Mucosa of descending colon (tissue), 3 donors: ENCODE results near the gene SGPP2. TPM values are rescaled to one million over a fixed set of nuclear protein-coding genes. Genes with fewer than 3 reads are reported as not detected.

ENCODE experiments used
- ATAC-seq: fragments of 200-7000 bp; cut with Tn5 transposase; one replicate; pipeline ENCODE4 v1.9.1; 2020; ENCODE audit warnings: mild to moderate bottlenecking, moderate library complexity
- DNase-seq, 3 donors: peaks; one replicate each; pipeline ENCODE4 v3.0.0-alpha.2; 2020
- H3K36me3 ChIP-seq: fragments of 200-600 bp; one replicate; pipeline ENCODE4 v1.8.0; 2021; ENCODE audit warnings: low read depth, mild to moderate bottlenecking
- H3K4me1 ChIP-seq: fragments of 200-600 bp; one replicate; pipeline ENCODE4 v1.8.0; 2021; ENCODE audit warnings: low read depth, mild to moderate bottlenecking
- H3K4me3 ChIP-seq: fragments of 200-600 bp; one replicate; pipeline ENCODE4 v1.8.0; 2021; ENCODE audit warnings: mild to moderate bottlenecking
- H3K9me3 ChIP-seq: fragments of 200-600 bp; one replicate; pipeline ENCODE4 v1.8.0; 2021; ENCODE audit warnings: mild to moderate bottlenecking
- intact Hi-C, 2 donors: fragments of 100-400 bp; cut with DNase I in 1 of 2; cut with micrococcal nuclease in 1 of 2; formaldehyde crosslinking; loops; one replicate each; pipeline versions ENCODE4 v1.11.0 to v1.11.1; 2022; cut with DNase I, micrococcal nuclease
- total RNA-seq, 3 donors: library from RNA; stranded (reverse); fragmentation: NEBNext Ultra II Directional in 2 of 3; extraction: Animal tissue kit (Norgen Biotek cat#: 25700) in 2 of 3; gene quantifications; one replicate each; pipeline versions ENCODE4 v1.2.1 to v1.2.4, GENCODE V29; 2021 to 2023
- TF ChIP-seq, protein P1 (sequence below): fragments of 200-600 bp; IDR thresholded peaks from one replicate; pipeline ENCODE4 v1.8.0; 2022; ENCODE audit warnings: antibody characterized with exemption, mild to moderate bottlenecking
- donor health status: DM: no; HTN: no; CAD: no; lungs with moderate emphysema.
- donor health status: DM: no; HTN: no; CAD: no.
- donor health status: DM: no; HTN: yes; CAD: no.

SGPP2 gene
- total RNA-seq, 3 donors from 2014 or later = 31.3 to 101 (median 75.2) TPM

DNA sequence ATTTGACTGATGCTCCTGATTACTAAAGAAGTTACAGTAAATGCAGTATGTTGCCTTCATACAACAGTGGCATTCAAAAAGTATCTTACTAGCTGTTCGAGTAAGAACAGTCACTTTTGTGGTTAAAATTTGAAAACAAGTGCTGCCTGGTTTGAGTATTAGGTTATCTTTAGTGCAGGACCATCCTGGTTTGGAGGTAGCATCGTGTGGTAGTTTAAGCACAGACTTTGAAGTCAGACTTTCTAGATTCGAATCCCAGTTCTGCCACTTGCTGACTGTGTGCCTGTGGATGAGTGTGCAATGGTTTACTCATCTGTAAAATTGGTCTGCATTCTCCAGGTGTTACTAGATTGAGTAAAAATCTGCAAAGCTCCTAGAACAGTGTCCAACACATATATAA is 96.8 kb downstream of the SGPP2 start:
- Histone ChIP-seq H3K36me3 (no peaks in the 10 kb centered on the region), H3K9me3 (no peaks in the 10 kb centered on the region), H3K4me3 (no peak overlapping the region), H3K4me1 (peaks cover 21% of the 10 kb centered on the region)
- TF ChIP-seq, protein P1, sequence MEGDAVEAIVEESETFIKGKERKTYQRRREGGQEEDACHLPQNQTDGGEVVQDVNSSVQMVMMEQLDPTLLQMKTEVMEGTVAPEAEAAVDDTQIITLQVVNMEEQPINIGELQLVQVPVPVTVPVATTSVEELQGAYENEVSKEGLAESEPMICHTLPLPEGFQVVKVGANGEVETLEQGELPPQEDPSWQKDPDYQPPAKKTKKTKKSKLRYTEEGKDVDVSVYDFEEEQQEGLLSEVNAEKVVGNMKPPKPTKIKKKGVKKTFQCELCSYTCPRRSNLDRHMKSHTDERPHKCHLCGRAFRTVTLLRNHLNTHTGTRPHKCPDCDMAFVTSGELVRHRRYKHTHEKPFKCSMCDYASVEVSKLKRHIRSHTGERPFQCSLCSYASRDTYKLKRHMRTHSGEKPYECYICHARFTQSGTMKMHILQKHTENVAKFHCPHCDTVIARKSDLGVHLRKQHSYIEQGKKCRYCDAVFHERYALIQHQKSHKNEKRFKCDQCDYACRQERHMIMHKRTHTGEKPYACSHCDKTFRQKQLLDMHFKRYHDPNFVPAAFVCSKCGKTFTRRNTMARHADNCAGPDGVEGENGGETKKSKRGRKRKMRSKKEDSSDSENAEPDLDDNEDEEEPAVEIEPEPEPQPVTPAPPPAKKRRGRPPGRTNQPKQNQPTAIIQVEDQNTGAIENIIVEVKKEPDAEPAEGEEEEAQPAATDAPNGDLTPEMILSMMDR = no peak
- ATAC-seq (no peak), DNase-seq (no peak)
- intact Hi-C loops = no loop called here

DNA sequence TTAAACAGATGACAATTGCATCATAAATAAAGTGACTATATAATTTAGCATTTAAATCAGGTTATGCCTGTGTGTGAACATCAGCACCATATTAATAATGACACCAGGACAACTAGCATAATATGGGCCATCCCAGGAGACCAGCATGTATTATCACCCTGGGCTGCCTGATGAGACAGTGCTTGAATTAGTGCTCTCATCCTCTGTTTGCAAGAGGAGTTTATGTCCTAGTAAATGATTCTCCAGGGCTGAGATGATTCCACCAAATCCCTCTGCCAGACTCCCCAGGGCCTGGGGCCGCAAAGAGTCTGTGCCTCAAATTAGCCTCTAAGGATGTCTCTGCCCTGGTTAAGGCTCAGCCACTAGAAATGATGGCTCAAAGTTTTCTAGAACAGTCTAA is 97.7 kb downstream of the SGPP2 start:
- intact Hi-C loops = no loop called here
- no peak for ATAC-seq

DNA sequence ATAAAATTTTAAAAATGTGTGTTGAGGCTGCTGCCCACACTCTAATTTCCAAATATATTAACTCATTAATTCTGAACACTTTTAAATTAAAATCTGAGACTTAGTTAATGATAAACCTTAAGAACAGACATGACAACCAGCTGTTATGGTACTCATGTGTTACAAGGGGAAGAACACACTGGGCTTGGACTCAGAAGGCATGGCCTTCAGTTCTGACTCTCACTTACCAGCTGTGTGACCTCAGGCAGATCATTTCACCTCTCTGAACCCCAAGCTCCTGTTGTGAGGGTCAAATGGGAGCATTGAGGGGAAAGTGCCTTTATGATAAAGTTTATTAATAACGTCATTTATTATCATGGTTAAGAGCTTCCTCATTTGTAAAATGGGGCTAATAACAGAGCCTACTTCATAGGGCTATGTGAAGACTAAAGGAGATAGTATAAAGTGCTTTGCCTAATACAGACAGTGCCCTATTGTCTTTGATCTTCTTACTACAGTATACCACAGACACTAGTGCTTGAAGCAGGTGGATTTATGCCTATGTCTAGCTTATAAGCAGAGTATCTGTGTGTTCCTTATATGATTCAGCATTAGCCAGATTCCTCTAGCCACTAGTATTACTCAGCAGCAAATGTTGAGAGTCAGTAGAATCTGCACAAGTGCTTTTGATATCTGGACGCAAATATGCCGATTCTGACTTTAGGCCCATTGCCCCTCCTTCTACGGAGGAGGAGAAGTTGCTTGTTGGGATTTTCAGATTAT is 99.6 kb downstream of the SGPP2 start:
- Histone ChIP-seq H3K4me1 (peaks cover 5% of the 10 kb centered on the region), H3K4me3 (no peak overlapping the region), H3K36me3 (no peaks in the 10 kb centered on the region), H3K9me3 (no peaks in the 10 kb centered on the region)
- intact Hi-C loops = no loop called here
- TF ChIP-seq, protein P1 = no peak
- ATAC-seq = no peak
- no peak for DNase-seq

More for the DNA sequence above, 97.7 kb downstream of the SGPP2 start:
- no peak overlapping the region for H3K4me3 ChIP-seq
- peaks cover 18% of the 10 kb centered on the region for H3K4me1 ChIP-seq
- H3K9me3 ChIP-seq = no peaks in the 10 kb centered on the region
- TF ChIP-seq, protein P1 = no peak
- H3K36me3 ChIP-seq = no peaks in the 10 kb centered on the region
- DNase-seq = no peak

DNA sequence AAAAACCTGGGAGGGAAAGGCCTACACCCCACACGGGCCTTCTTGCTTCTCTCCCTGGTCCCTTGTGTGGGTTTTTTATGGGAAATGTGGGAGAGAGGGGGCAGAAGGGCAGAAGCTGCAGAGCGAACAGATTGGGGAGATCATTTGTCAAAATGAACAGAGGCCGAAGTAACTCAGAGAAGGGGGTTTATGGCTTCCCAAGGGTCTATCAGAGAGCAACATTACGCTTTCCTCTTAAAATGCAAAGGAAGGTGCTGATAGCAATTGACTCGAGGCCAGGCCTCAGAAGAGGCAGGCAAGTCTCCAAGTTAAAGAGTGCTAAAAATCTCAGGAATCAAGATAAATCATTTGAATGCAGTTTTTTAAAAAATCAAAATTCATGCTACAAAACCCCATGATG is 101.5 kb downstream of the SGPP2 start:
- Histone ChIP-seq H3K4me1 (no peaks in the 10 kb centered on the region), H3K4me3 (no peak overlapping the region), H3K9me3 (no peaks in the 10 kb centered on the region), H3K36me3 (no peaks in the 10 kb centered on the region)
- ATAC-seq (no peak), DNase-seq (no peak)
- TF ChIP-seq, protein P1 = no peak
- intact Hi-C loops = no loop called here

DNA sequence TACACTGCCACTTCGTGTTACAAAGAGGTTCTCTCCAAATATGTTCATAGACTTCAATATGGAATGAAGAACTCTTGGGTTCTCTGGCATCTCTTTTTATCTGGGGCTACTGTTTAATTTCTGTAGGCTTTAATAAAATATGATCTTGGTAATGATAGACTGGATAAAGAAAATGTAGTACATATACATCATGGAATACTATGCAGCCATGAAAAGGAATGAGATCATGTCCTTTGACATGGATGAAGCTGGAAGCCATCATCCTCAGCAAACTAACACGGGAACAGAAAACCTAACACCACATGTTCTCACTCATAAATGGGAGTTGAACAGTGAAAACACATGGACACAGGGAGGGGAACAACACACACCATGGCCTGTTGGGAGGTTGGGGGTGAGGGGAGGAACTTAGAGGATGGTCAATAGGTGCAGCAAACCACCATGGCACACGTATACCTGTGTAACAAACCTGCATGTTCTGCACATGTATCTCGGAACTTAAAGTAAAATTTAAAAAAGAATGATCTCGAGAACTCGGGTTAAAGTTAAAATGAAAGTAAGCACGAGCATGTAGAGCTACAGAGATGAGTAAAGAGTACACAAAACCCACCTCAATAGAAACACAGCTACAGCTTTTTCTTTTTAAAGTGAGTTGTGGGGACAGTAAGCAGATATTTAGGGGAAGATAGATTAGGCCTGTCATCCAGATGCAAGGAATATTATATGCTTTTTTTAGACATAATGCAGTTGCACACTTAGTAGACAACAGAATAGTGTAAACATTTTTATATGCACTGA is 102.3 kb downstream of the SGPP2 start:
- TF ChIP-seq, protein P1 = no peak
- ATAC-seq (no peak), DNase-seq (no peak)
- intact Hi-C loops = no loop called here
- no peaks in the 10 kb centered on the region for H3K9me3 ChIP-seq
- no peaks in the 10 kb centered on the region for H3K4me1 ChIP-seq
- H3K4me3 ChIP-seq = no peak overlapping the region
- no peaks in the 10 kb centered on the region for H3K36me3 ChIP-seq
